Testis (tissue), 2 donors: ENCODE data around the gene FBXO36.

Source experiments
- POLR2A ChIP-seq: fragments of 450-650 bp; IDR thresholded peaks from one replicate; pipeline ENCODE4 v1.6.1; 2017; ENCODE audit warnings: antibody characterized with exemption, mild to moderate bottlenecking, moderate library complexity
- TF ChIP-seq, protein P1 (sequence below), 3 experiments: fragments of 450-650 bp in 2 of 3; fragments of 200-600 bp in 1 of 3; sonication (generic) in 1 of 3; IDR thresholded peaks; one replicate each; pipeline ENCODE4 v1.5.1; 2016 to 2019; ENCODE audit warnings: antibody characterized with exemption in 3 of 3, mild to moderate bottlenecking in 2 of 3, moderate library complexity in 1 of 3

DNA sequence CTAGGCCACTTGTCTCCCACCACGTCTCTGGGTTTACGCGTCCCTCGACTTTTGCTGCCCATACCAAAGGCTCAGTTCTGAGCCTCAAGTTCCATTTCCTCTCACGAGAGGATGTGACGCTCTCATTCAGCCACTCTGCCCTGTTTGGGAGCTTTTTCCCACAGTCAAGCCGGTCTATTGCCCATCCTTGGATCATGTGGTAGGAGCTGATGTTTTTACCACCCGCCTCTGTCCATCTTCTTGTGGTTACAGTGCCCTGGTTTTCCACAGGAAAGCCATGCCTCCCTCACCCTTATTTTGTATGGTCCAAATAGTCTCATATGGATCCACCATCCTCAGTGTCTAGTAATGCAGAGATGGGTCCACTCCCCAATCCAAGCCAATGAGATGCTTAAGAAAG lies 20.4 kb downstream of the FBXO36 start:
- TF ChIP-seq, protein P1, sequence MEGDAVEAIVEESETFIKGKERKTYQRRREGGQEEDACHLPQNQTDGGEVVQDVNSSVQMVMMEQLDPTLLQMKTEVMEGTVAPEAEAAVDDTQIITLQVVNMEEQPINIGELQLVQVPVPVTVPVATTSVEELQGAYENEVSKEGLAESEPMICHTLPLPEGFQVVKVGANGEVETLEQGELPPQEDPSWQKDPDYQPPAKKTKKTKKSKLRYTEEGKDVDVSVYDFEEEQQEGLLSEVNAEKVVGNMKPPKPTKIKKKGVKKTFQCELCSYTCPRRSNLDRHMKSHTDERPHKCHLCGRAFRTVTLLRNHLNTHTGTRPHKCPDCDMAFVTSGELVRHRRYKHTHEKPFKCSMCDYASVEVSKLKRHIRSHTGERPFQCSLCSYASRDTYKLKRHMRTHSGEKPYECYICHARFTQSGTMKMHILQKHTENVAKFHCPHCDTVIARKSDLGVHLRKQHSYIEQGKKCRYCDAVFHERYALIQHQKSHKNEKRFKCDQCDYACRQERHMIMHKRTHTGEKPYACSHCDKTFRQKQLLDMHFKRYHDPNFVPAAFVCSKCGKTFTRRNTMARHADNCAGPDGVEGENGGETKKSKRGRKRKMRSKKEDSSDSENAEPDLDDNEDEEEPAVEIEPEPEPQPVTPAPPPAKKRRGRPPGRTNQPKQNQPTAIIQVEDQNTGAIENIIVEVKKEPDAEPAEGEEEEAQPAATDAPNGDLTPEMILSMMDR (IDR thresholded peaks at IDR 0.05) = no peak
- TF ChIP-seq POLR2A = no peak
